K562 (cell line): Measurements from ENCODE around the gene SPATC1L. TPM values are rescaled to one million over a fixed set of nuclear protein-coding genes. Genes with fewer than 3 reads are reported as not detected.

Experiments
- ATAC-seq: fragments of 200-7000 bp; cut with Tn5 transposase; 3 replicates; pipeline ENCODE4 v1.9.1; 2020; ENCODE audit warnings: moderate library complexity
- BruUV-seq: library from RNA; stranded (reverse); fragments of 400-500 nt; replicated peaks from 2 replicates; lab custom pipeline; 2021; lab: Mats Ljungman, UMichigan
- CTCF ChIA-PET: fragments of 300-600 bp; formaldehyde crosslinking; extraction: SDS; loops from one replicate; lab custom pipeline; 2021; ENCODE audit warnings: low intra/inter-chr PET ratio; lab: Yijun Ruan, JAX
- POLR2A ChIA-PET: fragments of 300-600, 350-650 bp; sonication (Branson Sonifier 250); formaldehyde crosslinking; extraction: SDS; loops from one replicate; lab custom pipeline; 2021; ENCODE audit warnings: antibody characterized with exemption, inconsistent platforms; lab: Yijun Ruan, JAX
- DNase-seq, 4 experiments: peaks; one replicate each; pipeline versions ENCODE4 v3.0.0 to v3.0.0-alpha.2; 2011 to 2018; ENCODE audit warnings: low spot score in 3 of 4, mixed read lengths in 3 of 4; ENCODE audit errors: extremely low read depth in 1 of 4
- FAIRE-seq: peaks from 2 replicates; lab custom pipeline; 2011; peaks lifted over from hg19 to GRCh38; lab: Jason Lieb, UNC
- H2AFZ ChIP-seq: 2 replicates; pipeline ENCODE4 v1.6.0; 2011; ENCODE audit warnings: low read depth, low read length, control low read depth, inconsistent platforms
- H3K27ac ChIP-seq: fragments of 200-600 bp; 3 replicates; pipeline ENCODE4 v1.8.0; 2011; ENCODE audit warnings: low read depth, mild to moderate bottlenecking, control low read depth, inconsistent platforms, low read length, moderate library complexity, mixed read lengths; ENCODE audit errors: extremely low read depth
- H3K27me3 ChIP-seq, 2 experiments: fragments of 300-600 bp in 1 of 2; 2 replicates in 1 of 2; 3 replicates in 1 of 2; pipeline versions ENCODE4 v1.6.0 to v1.8.0; 2011; ENCODE audit warnings: inconsistent platforms in 2 of 2, low read length in 2 of 2, mild to moderate bottlenecking in 1 of 2, mixed read lengths in 1 of 2, moderate library complexity in 1 of 2; ENCODE audit not compliant: control insufficient read depth in 2 of 2, insufficient read depth in 2 of 2
- H3K36me3 ChIP-seq: fragments of 300-600 bp; 3 replicates; pipeline ENCODE4 v1.8.0; 2011; ENCODE audit warnings: mild to moderate bottlenecking, low read length, inconsistent platforms; ENCODE audit not compliant: control insufficient read depth, insufficient read depth
- H3K4me1 ChIP-seq, 2 experiments: fragments of 200-600 bp in 1 of 2; replicated peaks in 1 of 2; 2 replicates in 1 of 2; 3 replicates in 1 of 2; pipeline versions ENCODE4 v1.5.1 to v1.8.0; 2011; ENCODE audit warnings: inconsistent platforms in 2 of 2, low read length in 2 of 2, mild to moderate bottlenecking in 1 of 2, mixed read lengths in 1 of 2, moderate library complexity in 1 of 2; ENCODE audit not compliant: control insufficient read depth in 2 of 2, insufficient read depth in 2 of 2
- H3K4me2 ChIP-seq: 2 replicates; pipeline ENCODE4 v1.6.1; 2011; ENCODE audit warnings: low read length, control low read depth, inconsistent platforms, mixed read lengths; ENCODE audit not compliant: insufficient read depth
- H3K4me3 ChIP-seq: fragments of 200-600 bp; sonication (generic), shearing (Covaris generic); 2 replicates; pipeline ENCODE4 v1.5.1; 2016; ENCODE audit warnings: control low read depth, inconsistent platforms
- H3K79me2 ChIP-seq: fragments of 200-600 bp; 3 replicates; pipeline ENCODE4 v1.8.0; 2011; ENCODE audit warnings: low read length, inconsistent platforms; ENCODE audit not compliant: control insufficient read depth, insufficient read depth
- H3K9ac ChIP-seq, 2 experiments: 2 replicates each; pipeline versions ENCODE4 v1.6.0 to v1.6.1; 2011; ENCODE audit warnings: low read depth in 2 of 2, low read length in 2 of 2, control low read depth in 1 of 2, inconsistent platforms in 1 of 2, mild to moderate bottlenecking in 1 of 2, mixed read lengths in 1 of 2; ENCODE audit not compliant: insufficient read depth in 1 of 2
- H3K9me1 ChIP-seq: one replicate; pipeline ENCODE4 v1.6.0; 2011; ENCODE audit warnings: inconsistent platforms, mild to moderate bottlenecking, low read length, moderate library complexity; ENCODE audit not compliant: control insufficient read depth, insufficient read depth
- H3K9me3 ChIP-seq: replicated peaks from 2 replicates; pipeline ENCODE4 v1.5.1; 2011; ENCODE audit warnings: low read depth, low read length, inconsistent platforms; ENCODE audit not compliant: control insufficient read depth, insufficient read depth
- H4K20me1 ChIP-seq: replicated peaks from 2 replicates; pipeline ENCODE4 v1.6.1; 2011; ENCODE audit warnings: low read length, inconsistent platforms, mixed read lengths; ENCODE audit not compliant: control insufficient read depth, insufficient read depth
- BDP1 ChIP-seq: IDR thresholded peaks from 3 replicates; pipeline ENCODE4 v1.6.1; 2011; ENCODE audit not compliant: insufficient read length, insufficient read depth
- CBX8 ChIP-seq: fragments of 200-600 bp; sonication (generic); IDR thresholded peaks from 2 replicates; pipeline ENCODE4 v1.6.1; 2012; ENCODE audit warnings: borderline replicate concordance, mixed run types, low read depth, mild to moderate bottlenecking, moderate library complexity, mixed read lengths, low read length, control low read depth, inconsistent platforms; ENCODE audit not compliant: poor library complexity, severe bottlenecking; ENCODE audit errors: extremely low read depth
- HDAC8 ChIP-seq: fragments of 450-650 bp; IDR thresholded peaks from 2 replicates; pipeline ENCODE4 v1.6.1; 2016; ENCODE audit warnings: mild to moderate bottlenecking, missing genetic modification characterization, moderate library complexity, missing compliant biosample characterization
- JUNB ChIP-seq: fragments of 450-650 bp; formaldehyde crosslinking; conservative IDR thresholded peaks from 2 replicates; pipeline ENCODE4 v1.4.0; 2020; ENCODE audit warnings: mild to moderate bottlenecking
- KDM5B ChIP-seq: fragments of 200-600 bp; sonication (generic); IDR thresholded peaks from 2 replicates; pipeline ENCODE4 v1.6.1; 2012; ENCODE audit warnings: low read depth, mild to moderate bottlenecking, moderate library complexity, low read length, control low read depth, inconsistent platforms; ENCODE audit not compliant: insufficient replicate concordance
- MTA2 ChIP-seq: fragments of 450-650 bp; IDR thresholded peaks from 2 replicates; pipeline ENCODE4 v1.6.1; 2016; ENCODE audit warnings: low read depth
- NR3C1 ChIP-seq: sonication (generic); formaldehyde crosslinking; IDR thresholded peaks from 2 replicates; pipeline ENCODE4 v1.8.1; 2022; ENCODE audit warnings: missing genetic modification reagents
- SREBF2 ChIP-seq: sonication (generic); formaldehyde crosslinking; IDR thresholded peaks from 2 replicates; pipeline ENCODE4 v1.4.0; 2020; ENCODE audit warnings: mild to moderate bottlenecking, missing genetic modification reagents
- SRSF3 ChIP-seq: fragments of 200-400 bp; formaldehyde crosslinking; IDR thresholded peaks from 2 replicates; pipeline ENCODE4 v1.6.1; 2016; ENCODE audit warnings: mild to moderate bottlenecking, low read length, moderate library complexity; ENCODE audit not compliant: insufficient read depth
- STAT6 ChIP-seq: sonication (generic); formaldehyde crosslinking; IDR thresholded peaks from 2 replicates; pipeline ENCODE4 v1.8.1; 2023; ENCODE audit warnings: mild to moderate bottlenecking, missing genetic modification reagents
- TRIM24 ChIP-seq, 2 experiments: fragments of 450-650 bp; IDR thresholded peaks; 2 replicates each; pipeline ENCODE4 v1.6.1; 2016
- ZC3H8 ChIP-seq: fragments of 450-650 bp; IDR thresholded peaks from 2 replicates; pipeline ENCODE4 v1.6.1; 2017
- ZKSCAN8 ChIP-seq: fragments of 200-800 bp; sonication (Bioruptor generic); IDR thresholded peaks from 2 replicates; pipeline ENCODE4 v1.6.1; 2016; ENCODE audit warnings: missing genetic modification characterization, missing compliant biosample characterization
- ZNF24 ChIP-seq: fragments of 450-650 bp; IDR thresholded peaks from 2 replicates; pipeline ENCODE4 v1.6.1; 2016
- ZNF282 ChIP-seq: sonication (generic); formaldehyde crosslinking; IDR thresholded peaks from 2 replicates; pipeline ENCODE4 v1.8.1; 2023; ENCODE audit warnings: missing genetic modification reagents
- WGBS: fragments of 100-300 bp; shearing (Covaris generic); methylation state at CpG from one replicate; pipeline ENCODE4 v1.1.6; 2016; ENCODE audit warnings: low coverage, mixed read lengths; ENCODE audit not compliant: insufficient coverage; ENCODE audit errors: missing lambda C conversion rate; 5-methylcytosine and 5-hydroxymethylcytosine counted together
- in situ Hi-C: fragments of 300-500 bp; cut with MboI; formaldehyde crosslinking; loops from 4 replicates; pipeline ENCODE4 v1.15.0; 2018; ENCODE audit warnings: inconsistent platforms, mixed read lengths
- intact Hi-C: fragments of 100-400 bp; cut with micrococcal nuclease; formaldehyde crosslinking; loops from 2 replicates; pipeline ENCODE4 v1.14.2; 2022
- polyA plus RNA-seq, 8 experiments: library from polyadenylated mRNA; depleted of rRNA in 4 of 8; stranded (reverse) in 5 of 8; unstranded in 3 of 8; fragments of >200 nt; fragmentation: Nextera tagmentation in 2 of 8; fragmentation: Illumina TruSeq in 1 of 8; extraction: Ambion mirVana in 2 of 8; extraction: Trizol in 1 of 8; gene quantifications; 2 replicates each; pipeline versions ENCODE4 v1.2.1 to v1.2.3, GENCODE V29; 2011 to 2014; ENCODE audit warnings: inconsistent platforms in 1 of 8, missing spikeins in 1 of 8
- total RNA-seq, 7 experiments: library from RNA; depleted of rRNA in 6 of 7; stranded (reverse); fragments of >200 nt in 6 of 7; fragmentation: Illumina TruSeq in 2 of 7; extraction: Trizol in 2 of 7; gene quantifications; 2 replicates each; pipeline versions ENCODE4 v1.2.1 to v1.2.3, GENCODE V29; 2011 to 2021; ENCODE audit warnings: low replicate concordance in 1 of 7
- TF ChIP-seq, protein P1 (sequence below), 2 experiments: fragments of 450-650 bp; conservative IDR thresholded peaks; 2 replicates each; pipeline ENCODE4 v1.6.1; 2017; ENCODE audit warnings: mild to moderate bottlenecking in 2 of 2, moderate library complexity in 2 of 2
- TF ChIP-seq, protein P2 (sequence below), 2 experiments: fragments of 450-650 bp in 1 of 2; sonication (generic) in 1 of 2; formaldehyde crosslinking in 1 of 2; IDR thresholded peaks in 1 of 2; conservative IDR thresholded peaks in 1 of 2; 2 replicates each; pipeline versions ENCODE4 v1.6.1 to v1.8.1; 2016 to 2023; ENCODE audit warnings: mild to moderate bottlenecking in 2 of 2, moderate library complexity in 2 of 2, inconsistent platforms in 1 of 2, missing genetic modification reagents in 1 of 2

The SPATC1L gene
- total and polyA plus RNA-seq, 9 of the 15 experiments (the other 6 are each of a cell fraction or from before 2014, with no cell fraction given), result 0.14 to 121 (median 34.0) TPM; not detected in 1

DNA sequence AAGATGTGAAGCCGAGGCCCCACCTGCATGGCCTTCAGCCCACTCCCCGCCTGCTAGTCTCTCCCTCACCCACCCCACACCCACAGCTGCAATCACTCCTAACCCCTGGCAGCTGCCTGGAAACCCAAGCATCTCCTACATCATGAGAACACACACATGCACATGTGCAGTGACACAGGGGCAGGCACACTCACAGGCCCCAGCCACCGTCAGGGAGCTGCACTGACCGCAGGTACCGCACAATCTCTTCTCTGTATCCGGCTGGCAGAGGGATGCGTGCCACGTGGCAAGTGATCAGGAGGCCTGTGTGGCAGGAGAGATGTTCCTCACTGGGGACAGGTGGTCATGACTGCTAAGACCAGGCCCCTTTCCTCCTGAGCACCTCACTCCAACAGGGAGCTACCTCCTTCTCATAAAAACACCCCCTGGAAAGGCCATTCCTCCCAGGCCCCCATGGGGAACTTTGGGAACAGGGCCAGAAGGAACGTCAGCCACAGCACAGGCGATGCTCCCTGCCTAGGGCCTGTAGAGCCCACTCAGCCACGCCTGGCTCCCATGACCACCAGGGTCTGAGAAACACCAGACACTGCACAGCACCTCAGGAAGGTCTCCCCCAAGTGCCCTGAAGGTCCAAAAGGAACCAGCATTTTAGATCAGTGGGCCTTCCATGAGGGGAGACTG is 38.3 kb upstream of the SPATC1L start:
- no peaks in the 10 kb centered on the region for H3K9me3 ChIP-seq
- peaks cover 13% of the 10 kb centered on the region; the same call in 1 of the 2 replicates for H4K20me1 ChIP-seq
- peaks cover 71% of the 10 kb centered on the region; the same call in 2 of the 3 replicates for H3K36me3 ChIP-seq
- H3K9me1 ChIP-seq, result peaks cover 5% of the 10 kb centered on the region
- 87% methylated on average over 11 of the region's 11 CpGs for whole genome bisulfite sequencing
- in situ Hi-C loops (no loop called here), intact Hi-C loops (loop anchor here (10.0 kb wide), 2 partner anchors 182 to 232 kb away; partner anchors contain the start of gene DIP2A)
- no peak overlapping the region for H3K27ac ChIP-seq
- peak overlapping the region in 1 of 2 experiments; percentile 21; a peak in 1 of 4 replicates for H3K9ac ChIP-seq
- no peak for TF ChIP-seq BDP1
- no peak for TF ChIP-seq SREBF2 (CRISPR knock-in tag)
- no peak for TF ChIP-seq HDAC8 (tag)
- TF ChIP-seq, protein P1, sequence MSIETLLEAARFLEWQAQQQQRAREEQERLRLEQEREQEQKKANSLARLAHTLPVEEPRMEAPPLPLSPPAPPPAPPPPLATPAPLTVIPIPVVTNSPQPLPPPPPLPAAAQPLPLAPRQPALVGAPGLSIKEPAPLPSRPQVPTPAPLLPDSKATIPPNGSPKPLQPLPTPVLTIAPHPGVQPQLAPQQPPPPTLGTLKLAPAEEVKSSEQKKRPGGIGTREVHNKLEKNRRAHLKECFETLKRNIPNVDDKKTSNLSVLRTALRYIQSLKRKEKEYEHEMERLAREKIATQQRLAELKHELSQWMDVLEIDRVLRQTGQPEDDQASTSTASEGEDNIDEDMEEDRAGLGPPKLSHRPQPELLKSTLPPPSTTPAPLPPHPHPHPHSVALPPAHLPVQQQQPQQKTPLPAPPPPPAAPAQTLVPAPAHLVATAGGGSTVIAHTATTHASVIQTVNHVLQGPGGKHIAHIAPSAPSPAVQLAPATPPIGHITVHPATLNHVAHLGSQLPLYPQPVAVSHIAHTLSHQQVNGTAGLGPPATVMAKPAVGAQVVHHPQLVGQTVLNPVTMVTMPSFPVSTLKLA (conservative IDR thresholded peaks at IDR 0.05), result no peak
- TF ChIP-seq ZC3H8, result no peak
- no peak for TF ChIP-seq SRSF3
- no peak for TF ChIP-seq KDM5B
- TF ChIP-seq ZNF24, result no peak
- TF ChIP-seq ZNF282 (CRISPR knock-in tag), result no peak
- TF ChIP-seq STAT6 (CRISPR knock-in tag), result no peak
- no peak for TF ChIP-seq ZKSCAN8 (CRISPR knock-in tag)
- TF ChIP-seq MTA2, result no peak
- no peak for TF ChIP-seq JUNB (CRISPR knock-in tag)
- TF ChIP-seq NR3C1 (CRISPR knock-in tag), result no peak
- TF ChIP-seq TRIM24 (IDR thresholded peaks at IDR 0.05), result no peak
- TF ChIP-seq, protein P2, sequence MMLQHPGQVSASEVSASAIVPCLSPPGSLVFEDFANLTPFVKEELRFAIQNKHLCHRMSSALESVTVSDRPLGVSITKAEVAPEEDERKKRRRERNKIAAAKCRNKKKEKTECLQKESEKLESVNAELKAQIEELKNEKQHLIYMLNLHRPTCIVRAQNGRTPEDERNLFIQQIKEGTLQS (IDR thresholded peaks at IDR 0.05), result no peak
- TF ChIP-seq, protein P2 (CRISPR knock-in tag; conservative IDR thresholded peaks at IDR 0.05), result no peak
- TF ChIP-seq CBX8, result no peak
- peaks cover 54% of the 10 kb centered on the region for H3K79me2 ChIP-seq
- ATAC-seq (no peak), FAIRE-seq (no peak), DNase-seq (no peak)
- ChIA-PET CTCF (no interaction called here), POLR2A (interaction anchor here (1.1 kb wide), 1 partner anchor 33 kb away, joined by 3 read pairs; no protein-coding TSS in a partner anchor)
- peaks cover 19% of the 10 kb centered on the region in 2 experiments; a peak in 4 of 5 replicates for H3K4me1 ChIP-seq
- H3K4me3 ChIP-seq, result no peak overlapping the region
- no peak overlapping the region for H3K4me2 ChIP-seq
- H2AFZ ChIP-seq, result no peak overlapping the region
- BruUV-seq, result no TSS peak
- H3K27me3 ChIP-seq, result no peaks in the 10 kb centered on the region
